ENCODE measurements around the gene DESI2.

GRCh38 chr1:244751271-244751895, 98.5 kb downstream of the DESI2 start:
- no peak for TF ChIP-seq PBX3 (IDR thresholded peaks at IDR 0.05)
- TF ChIP-seq NR3C1 (IDR thresholded peaks at IDR 0.05), result no peak
- TF ChIP-seq MAX (IDR thresholded peaks at IDR 0.05), result no peak
- TF ChIP-seq FOSB (CRISPR knock-in tag; IDR thresholded peaks at IDR 0.05), result no peak
